Measurements from ENCODE around the gene P2RX6.

DNA sequence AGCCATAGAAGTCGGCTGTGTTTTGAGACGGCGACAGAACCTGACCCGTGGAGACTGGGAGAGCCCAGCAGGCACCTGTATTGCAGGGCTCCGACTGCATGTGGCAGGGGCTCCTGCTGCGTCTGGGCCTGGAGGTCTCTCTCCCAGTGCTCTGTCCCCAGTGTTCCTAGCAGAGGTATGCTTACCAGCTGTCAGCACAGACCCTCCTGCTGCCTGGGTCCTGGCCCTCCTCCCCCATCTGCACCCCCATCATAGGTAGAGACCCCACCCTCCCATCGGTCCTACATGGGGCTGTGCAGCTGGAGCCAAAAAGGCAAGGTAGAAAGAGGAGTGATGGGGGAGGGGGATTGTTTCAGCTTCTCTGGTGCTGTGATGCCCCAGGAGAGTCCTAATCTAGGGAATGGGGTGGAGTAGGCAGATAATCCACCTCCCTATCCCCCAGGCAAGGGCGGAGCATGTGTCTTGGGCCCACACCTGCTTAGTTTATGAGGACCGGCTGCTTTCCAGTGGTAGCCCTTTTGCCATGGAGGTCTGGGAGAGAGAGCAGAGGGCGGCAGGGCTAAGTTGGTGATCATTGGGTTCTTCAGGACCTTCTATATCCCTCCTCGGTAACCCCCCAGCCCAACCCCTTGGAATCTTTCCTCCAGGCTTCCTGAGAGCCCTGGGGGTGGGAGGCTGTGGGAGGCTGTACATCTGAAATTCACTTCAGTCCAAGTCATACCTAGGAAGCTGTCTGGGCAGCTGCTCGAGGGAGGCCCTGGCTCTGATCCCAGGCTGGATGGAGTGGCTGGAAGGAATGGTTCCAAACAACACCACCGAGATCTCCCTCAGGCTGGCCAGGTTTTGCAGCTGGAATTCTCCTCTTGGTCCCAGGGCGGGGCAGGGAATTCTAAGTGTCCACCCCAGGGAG, 12.1 kb downstream of the P2RX6 start:
- TF ChIP-seq, protein P1, sequence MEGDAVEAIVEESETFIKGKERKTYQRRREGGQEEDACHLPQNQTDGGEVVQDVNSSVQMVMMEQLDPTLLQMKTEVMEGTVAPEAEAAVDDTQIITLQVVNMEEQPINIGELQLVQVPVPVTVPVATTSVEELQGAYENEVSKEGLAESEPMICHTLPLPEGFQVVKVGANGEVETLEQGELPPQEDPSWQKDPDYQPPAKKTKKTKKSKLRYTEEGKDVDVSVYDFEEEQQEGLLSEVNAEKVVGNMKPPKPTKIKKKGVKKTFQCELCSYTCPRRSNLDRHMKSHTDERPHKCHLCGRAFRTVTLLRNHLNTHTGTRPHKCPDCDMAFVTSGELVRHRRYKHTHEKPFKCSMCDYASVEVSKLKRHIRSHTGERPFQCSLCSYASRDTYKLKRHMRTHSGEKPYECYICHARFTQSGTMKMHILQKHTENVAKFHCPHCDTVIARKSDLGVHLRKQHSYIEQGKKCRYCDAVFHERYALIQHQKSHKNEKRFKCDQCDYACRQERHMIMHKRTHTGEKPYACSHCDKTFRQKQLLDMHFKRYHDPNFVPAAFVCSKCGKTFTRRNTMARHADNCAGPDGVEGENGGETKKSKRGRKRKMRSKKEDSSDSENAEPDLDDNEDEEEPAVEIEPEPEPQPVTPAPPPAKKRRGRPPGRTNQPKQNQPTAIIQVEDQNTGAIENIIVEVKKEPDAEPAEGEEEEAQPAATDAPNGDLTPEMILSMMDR (IDR thresholded peaks at IDR 0.05) = no peak
- TF ChIP-seq, protein P2, sequence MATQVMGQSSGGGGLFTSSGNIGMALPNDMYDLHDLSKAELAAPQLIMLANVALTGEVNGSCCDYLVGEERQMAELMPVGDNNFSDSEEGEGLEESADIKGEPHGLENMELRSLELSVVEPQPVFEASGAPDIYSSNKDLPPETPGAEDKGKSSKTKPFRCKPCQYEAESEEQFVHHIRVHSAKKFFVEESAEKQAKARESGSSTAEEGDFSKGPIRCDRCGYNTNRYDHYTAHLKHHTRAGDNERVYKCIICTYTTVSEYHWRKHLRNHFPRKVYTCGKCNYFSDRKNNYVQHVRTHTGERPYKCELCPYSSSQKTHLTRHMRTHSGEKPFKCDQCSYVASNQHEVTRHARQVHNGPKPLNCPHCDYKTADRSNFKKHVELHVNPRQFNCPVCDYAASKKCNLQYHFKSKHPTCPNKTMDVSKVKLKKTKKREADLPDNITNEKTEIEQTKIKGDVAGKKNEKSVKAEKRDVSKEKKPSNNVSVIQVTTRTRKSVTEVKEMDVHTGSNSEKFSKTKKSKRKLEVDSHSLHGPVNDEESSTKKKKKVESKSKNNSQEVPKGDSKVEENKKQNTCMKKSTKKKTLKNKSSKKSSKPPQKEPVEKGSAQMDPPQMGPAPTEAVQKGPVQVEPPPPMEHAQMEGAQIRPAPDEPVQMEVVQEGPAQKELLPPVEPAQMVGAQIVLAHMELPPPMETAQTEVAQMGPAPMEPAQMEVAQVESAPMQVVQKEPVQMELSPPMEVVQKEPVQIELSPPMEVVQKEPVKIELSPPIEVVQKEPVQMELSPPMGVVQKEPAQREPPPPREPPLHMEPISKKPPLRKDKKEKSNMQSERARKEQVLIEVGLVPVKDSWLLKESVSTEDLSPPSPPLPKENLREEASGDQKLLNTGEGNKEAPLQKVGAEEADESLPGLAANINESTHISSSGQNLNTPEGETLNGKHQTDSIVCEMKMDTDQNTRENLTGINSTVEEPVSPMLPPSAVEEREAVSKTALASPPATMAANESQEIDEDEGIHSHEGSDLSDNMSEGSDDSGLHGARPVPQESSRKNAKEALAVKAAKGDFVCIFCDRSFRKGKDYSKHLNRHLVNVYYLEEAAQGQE (IDR thresholded peaks at IDR 0.05; ENCODE audit: insufficient read depth in 1 of 2, low read depth in 2 of 2, low read length in 1 of 2) = no peak
- TF ChIP-seq POLR2AphosphoS5 (IDR thresholded peaks at IDR 0.05; ENCODE audit: low read depth, low read length) (no peak), SIN3A (IDR thresholded peaks at IDR 0.05; ENCODE audit: borderline replicate concordance, insufficient read depth, low read depth, low read length) (no peak)

All from Panc1 (cell line).